Mucosa of rectum (tissue), 2 donors: ENCODE measurements around the gene KRTAP4-8.
"Not testable (repeated sequence)": the region's sequence is repeated elsewhere in the genome, so short reads cannot be mapped to it uniquely, and the experiment has no call there.

Experiments used
- H3K27ac ChIP-seq, 2 donors: one replicate each; pipeline ENCODE4 v1.7.0; 2013; ENCODE audit warnings: inconsistent platforms in 2 of 2, low read depth in 2 of 2, low read length in 2 of 2
- H3K27me3 ChIP-seq, 2 donors: one replicate each; pipeline ENCODE4 v1.7.0; 2013; ENCODE audit warnings: low read length in 2 of 2; ENCODE audit not compliant: control insufficient read depth in 2 of 2, insufficient read depth in 2 of 2
- H3K36me3 ChIP-seq, 2 donors: one replicate each; pipeline ENCODE4 v1.7.0; 2013; ENCODE audit warnings: low read length in 2 of 2; ENCODE audit not compliant: control insufficient read depth in 2 of 2, insufficient read depth in 2 of 2
- H3K4me1 ChIP-seq, 2 donors: one replicate each; pipeline ENCODE4 v1.7.0; 2013; ENCODE audit warnings: low read length in 2 of 2, mild to moderate bottlenecking in 1 of 2; ENCODE audit not compliant: control insufficient read depth in 2 of 2, insufficient read depth in 2 of 2
- H3K4me3 ChIP-seq, 2 donors: one replicate each; pipeline ENCODE4 v1.7.0; 2013; ENCODE audit warnings: low read length in 2 of 2
- H3K9ac ChIP-seq, 2 donors: one replicate each; pipeline ENCODE4 v1.7.0; 2013; ENCODE audit warnings: low read length in 2 of 2, low read depth in 1 of 2, mild to moderate bottlenecking in 1 of 2
- H3K9me3 ChIP-seq, 2 donors: one replicate each; pipeline ENCODE4 v1.7.0; 2013; ENCODE audit warnings: low read length in 2 of 2; ENCODE audit not compliant: control insufficient read depth in 2 of 2
- donor health status: healthy.
- donor health status: Normal muscosa, but diverticular disease.

Gene KRTAP4-8

GRCh38 chr17:41065829-41066624, 31.9 kb downstream of the KRTAP4-8 start, which contains the start of gene KRTAP2-4:
TSS of gene KRTAP2-4 (minus strand) at chr17:41065879. CDS start at chr17:41065845, 34 bp downstream.
- Histone ChIP-seq H3K27me3 (peaks cover 0 to 2% of the 10 kb centered on the region in 2 donors), H3K4me3 (no peak within 1 kb of the TSS), H3K27ac (no peak within 1 kb of the TSS), H3K9ac (no peak within 1 kb of the TSS), H3K9me3 (no peaks in the 10 kb centered on the region), H3K4me1 (no peaks in the 10 kb centered on the region), H3K36me3 (no peaks in the 10 kb centered on the region)

- not testable (repeated sequence) for H3K4me1 ChIP-seq, H3K9me3 ChIP-seq, H3K4me3 ChIP-seq, H3K9ac ChIP-seq, H3K27ac ChIP-seq, H3K27me3 ChIP-seq, H3K36me3 ChIP-seq
These were observed 32.8 kb downstream of the KRTAP4-8 start for GRCh38 chr17:41065016-41065689.

- Histone ChIP-seq H3K27ac (no peak overlapping the region), H3K9ac (no peak overlapping the region), H3K9me3 (no peaks in the 10 kb centered on the region), H3K4me1 (no peaks in the 10 kb centered on the region), H3K36me3 (no peaks in the 10 kb centered on the region), H3K4me3 (no peak overlapping the region), H3K27me3 (peaks cover 2 to 4% of the 10 kb centered on the region in 2 donors)
These were observed 33.6 kb downstream of the KRTAP4-8 start for GRCh38 chr17:41064301-41064700.

GRCh38 chr17:41063449-41063848, 34.5 kb downstream of the KRTAP4-8 start:
- Histone ChIP-seq H3K27ac (no peak overlapping the region), H3K9me3 (no peaks in the 10 kb centered on the region), H3K27me3 (peaks cover 4 to 5% of the 10 kb centered on the region in 2 donors), H3K36me3 (no peaks in the 10 kb centered on the region), H3K4me3 (no peak overlapping the region), H3K4me1 (no peaks in the 10 kb centered on the region), H3K9ac (no peak overlapping the region)

- Histone ChIP-seq H3K27me3 (peaks cover 4 to 7% of the 10 kb centered on the region in 2 donors), H3K36me3 (no peaks in the 10 kb centered on the region), H3K9me3 (peaks cover 0 to 3% of the 10 kb centered on the region in 2 donors), H3K4me1 (no peaks in the 10 kb centered on the region), H3K4me3 (no peak overlapping the region), H3K27ac (no peak overlapping the region), H3K9ac (no peak overlapping the region)
These were observed 36.0 kb downstream of the KRTAP4-8 start for GRCh38 chr17:41061964-41062363.

GRCh38 chr17:41060052-41060604, 37.8 kb downstream of the KRTAP4-8 start, which contains the start of gene KRTAP2-3:
TSS of gene KRTAP2-3 (minus strand) at chr17:41060114. CDS start at chr17:41060050, 64 bp downstream.
- Histone ChIP-seq H3K27me3 (peaks cover 4 to 7% of the 10 kb centered on the region in 2 donors), H3K27ac (no peak within 1 kb of the TSS), H3K4me3 (no peak within 1 kb of the TSS), H3K9me3 (peaks cover 0 to 3% of the 10 kb centered on the region in 2 donors), H3K4me1 (no peaks in the 10 kb centered on the region), H3K36me3 (no peaks in the 10 kb centered on the region), H3K9ac (no peak within 1 kb of the TSS)

GRCh38 chr17:41059276-41060051, 38.5 kb downstream of the KRTAP4-8 start:
- H3K4me3 ChIP-seq: not testable (repeated sequence)

GRCh38 chr17:41058741-41059140, 39.2 kb downstream of the KRTAP4-8 start:
- no peak overlapping the region for H3K4me3 ChIP-seq
- H3K9ac ChIP-seq: no peak overlapping the region
- H3K27me3 ChIP-seq: peaks cover 6 to 7% of the 10 kb centered on the region in 2 donors
- H3K27ac ChIP-seq: no peak overlapping the region
- H3K4me1 ChIP-seq: no peaks in the 10 kb centered on the region
- peaks cover 0 to 3% of the 10 kb centered on the region in 2 donors for H3K9me3 ChIP-seq
- H3K36me3 ChIP-seq: no peaks in the 10 kb centered on the region

More at GRCh38 chr17:41059276-41060051, 38.5 kb downstream of the KRTAP4-8 start:
- H3K27me3 ChIP-seq, H3K4me1 ChIP-seq, H3K9me3 ChIP-seq, H3K36me3 ChIP-seq, H3K9ac ChIP-seq, H3K27ac ChIP-seq: not testable (repeated sequence)

- Histone ChIP-seq H3K4me3 (no peak overlapping the region), H3K9me3 (peaks cover 0 to 3% of the 10 kb centered on the region in 2 donors), H3K4me1 (no peaks in the 10 kb centered on the region), H3K27me3 (peaks cover 6 to 7% of the 10 kb centered on the region in 2 donors), H3K27ac (no peak overlapping the region), H3K36me3 (no peaks in the 10 kb centered on the region), H3K9ac (no peak overlapping the region)
These were observed 40.4 kb downstream of the KRTAP4-8 start for GRCh38 chr17:41057547-41057946.
